LHCN-M2 (cell line): ENCODE data around the gene LGALS14. TPM values are rescaled to one million over a fixed set of nuclear protein-coding genes. Genes with fewer than 3 reads are reported as not detected.

Experiments used
- DNase-seq: peaks from one replicate; pipeline ENCODE4 v3.0.0-alpha.2; 2012; ENCODE audit warnings: low read depth
- total RNA-seq: library from RNA; depleted of rRNA; stranded (reverse); fragments of >200 nt; gene quantifications from 2 replicates; pipeline ENCODE4 v1.2.3, GENCODE V29; 2014; rRNA removed

Gene LGALS14
- total RNA-seq, 1 experiment from 2014 or later = not detected

DNA sequence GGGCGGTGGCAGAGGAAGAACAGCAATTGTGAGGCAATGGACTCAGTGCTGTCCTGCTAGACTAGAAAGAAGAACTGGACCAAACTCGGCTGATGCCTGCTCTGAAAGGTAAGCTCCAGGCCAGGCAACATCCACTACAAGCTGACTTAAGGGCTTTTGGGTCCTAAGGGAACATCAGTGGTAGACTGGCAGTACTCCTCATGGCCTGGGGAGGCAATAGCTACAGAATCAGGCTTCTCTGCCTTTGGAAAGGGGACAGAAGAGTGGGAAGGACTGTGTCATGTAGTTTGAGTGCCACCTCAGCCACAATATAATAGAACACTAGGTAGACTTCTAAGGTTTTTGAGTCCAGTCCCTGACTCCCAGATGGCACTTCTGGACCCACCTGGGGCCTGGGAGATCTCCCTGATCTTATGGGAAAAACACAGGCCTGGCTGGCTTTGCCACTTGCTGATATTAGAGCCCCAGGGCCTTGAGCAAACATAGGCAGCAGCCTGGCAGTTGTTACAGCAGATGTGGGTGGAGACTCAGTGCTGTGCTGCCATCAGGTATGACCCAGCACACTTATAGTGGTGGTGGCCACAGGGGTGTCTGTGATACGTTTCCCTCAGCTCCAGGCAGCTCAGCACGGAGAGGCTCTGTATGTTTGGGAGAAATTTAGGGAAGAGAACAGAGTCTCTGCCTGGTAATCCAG, 42.7 kb downstream of the LGALS14 start:
- DNase-seq = no peak

DNA sequence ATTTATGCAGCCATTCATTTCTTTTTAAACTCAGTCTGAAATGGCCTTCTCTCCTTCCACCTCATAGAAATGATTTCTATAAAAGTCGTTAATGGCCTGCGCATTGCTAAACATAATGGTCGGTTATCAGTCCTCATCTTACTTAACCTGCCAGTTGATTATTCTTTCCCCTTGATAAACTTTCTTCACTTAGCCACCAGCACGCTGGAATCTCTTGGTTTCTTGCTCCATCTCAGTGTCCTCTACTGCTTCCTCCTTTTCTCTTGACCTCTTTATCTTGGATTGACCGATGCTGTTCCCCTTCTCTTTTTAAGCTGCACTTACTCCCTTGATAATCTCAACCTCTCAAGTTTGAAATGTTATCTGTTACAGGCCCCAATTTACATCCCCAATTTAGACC, 45.7 kb downstream of the LGALS14 start:
- no peak for DNase-seq

- DNase-seq = no peak
Measured at GRCh38 chr19:39752390-39752789, 48.1 kb downstream of the LGALS14 start.

DNA sequence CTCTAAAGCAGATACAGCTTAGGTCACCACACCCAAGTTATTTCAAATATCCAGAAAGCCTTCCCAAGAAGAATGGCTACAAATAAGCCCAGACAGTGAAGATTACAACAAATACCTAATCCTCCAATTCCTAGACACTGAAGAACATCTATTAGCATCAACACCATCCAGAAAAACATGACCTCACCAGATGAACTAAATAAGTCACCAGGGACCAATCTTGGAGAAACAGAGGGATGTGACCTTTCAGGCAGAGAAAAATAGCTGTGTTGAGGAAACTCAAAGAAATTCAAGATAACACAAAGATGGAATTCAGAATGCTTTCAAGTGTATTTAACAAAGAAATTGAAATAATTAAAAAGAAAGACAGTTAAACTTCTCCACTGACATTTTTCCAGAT, 48.5 kb downstream of the LGALS14 start:
- no peak for DNase-seq

GRCh38 chr19:39754544-39754943, 50.3 kb downstream of the LGALS14 start:
- no peak for DNase-seq

GRCh38 chr19:39754971-39755370, 50.7 kb downstream of the LGALS14 start:
- DNase-seq = no peak

Other genes with a start within 250 kb of the LGALS14 start
- gene TIMM50, start 223.6 kb upstream of the LGALS14 start, total RNA-seq = 99.1 and 120 TPM in 2 replicates
- 2.4 and 2.6 TPM in 2 replicates for gene DLL3, start 205.5 kb upstream of the LGALS14 start, total RNA-seq
- not detected in 2 replicates for gene SELENOV, start 189.3 kb upstream of the LGALS14 start, total RNA-seq
- gene EID2B, start 171.6 kb upstream of the LGALS14 start, total RNA-seq = 3.0 and 4.8 TPM in 2 replicates
- 9.7 and 14.8 TPM in 2 replicates for gene EID2, start 164.3 kb upstream of the LGALS14 start, total RNA-seq
- gene LGALS13, start 102.0 kb upstream of the LGALS14 start, total RNA-seq = not detected in 2 replicates
- gene LGALS16, start 48.6 kb upstream of the LGALS14 start, total RNA-seq = not detected in 2 replicates
- not detected in 2 replicates for gene CLC, start 33.5 kb downstream of the LGALS14 start, total RNA-seq
- gene LEUTX, start 74.4 kb downstream of the LGALS14 start, total RNA-seq = not detected in 2 replicates
- 0.86 and 1.2 TPM in 2 replicates for gene DYRK1B, start 129.7 kb downstream of the LGALS14 start, total RNA-seq
- gene FBL, start 141.9 kb downstream of the LGALS14 start, total RNA-seq = 68.2 and 80.9 TPM in 2 replicates
- 0.06 and 0.13 TPM in 2 replicates for gene FCGBP, start 230.2 kb downstream of the LGALS14 start, total RNA-seq